ENCODE measurements around the gene AMER2. TPM values are rescaled to one million over a fixed set of nuclear protein-coding genes. Genes with fewer than 3 reads are reported as not detected.

AMER2 gene
- total RNA-seq, 2 experiments from 2014 or later: not detected

GRCh38 chr13:25118378-25118905 lies 53.6 kb downstream of the AMER2 start:
- ATAC-seq (ENCODE audit: low read depth) (no peak), DNase-seq (no peak)
- H3K9me3 Mint-ChIP-seq: peaks cover 2% of the 10 kb centered on the region
- POLR2A ChIA-PET: no interaction called here
- H3K27ac Mint-ChIP-seq: no peak overlapping the region
- no peak overlapping the region for H3K4me3 Mint-ChIP-seq
- peaks cover 28% of the 10 kb centered on the region for H3K27me3 Mint-ChIP-seq
- H3K36me3 Mint-ChIP-seq: peaks cover 2% of the 10 kb centered on the region
- peaks cover 5% of the 10 kb centered on the region for H3K4me1 Mint-ChIP-seq

DNA sequence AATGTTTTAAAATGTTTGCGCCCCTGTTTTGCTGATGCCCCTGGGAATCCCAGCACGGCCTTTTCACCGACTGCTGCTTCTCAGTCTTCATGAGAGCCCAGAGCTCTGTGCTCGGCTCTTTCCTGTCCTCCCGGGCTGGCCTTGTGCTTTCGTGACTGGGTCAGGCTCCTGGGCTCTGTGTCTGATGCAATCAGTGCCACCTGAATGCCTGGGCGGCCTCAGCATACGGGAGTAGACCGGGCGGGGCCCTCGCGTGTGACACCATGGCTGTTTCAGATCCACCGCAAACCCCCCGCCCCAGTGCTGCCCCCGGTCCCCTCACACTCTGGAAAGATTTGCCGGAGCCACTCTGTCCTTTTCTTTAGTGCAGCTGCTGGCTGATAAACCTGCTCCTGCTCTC lies 54.8 kb downstream of the AMER2 start:
- Mint-ChIP-seq H3K27ac (no peak overlapping the region), H3K36me3 (peaks cover 2% of the 10 kb centered on the region), H3K9me3 (peaks cover 2% of the 10 kb centered on the region), H3K4me1 (peaks cover 5% of the 10 kb centered on the region), H3K4me3 (no peak overlapping the region), H3K27me3 (peaks cover 33% of the 10 kb centered on the region)
- POLR2A ChIA-PET: no interaction called here
- ATAC-seq (ENCODE audit: low read depth) (no peak), DNase-seq (no peak)

- Mint-ChIP-seq H3K36me3 (peaks cover 2% of the 10 kb centered on the region), H3K4me3 (no peak overlapping the region), H3K4me1 (peaks cover 5% of the 10 kb centered on the region), H3K9me3 (no peaks in the 10 kb centered on the region), H3K27me3 (peaks cover 35% of the 10 kb centered on the region), H3K27ac (no peak overlapping the region)
- POLR2A ChIA-PET: no interaction called here
- no peak for DNase-seq
- no peak for ATAC-seq (ENCODE audit: low read depth)
Observed at GRCh38 chr13:25116044-25116443, 56.0 kb downstream of the AMER2 start.

DNA sequence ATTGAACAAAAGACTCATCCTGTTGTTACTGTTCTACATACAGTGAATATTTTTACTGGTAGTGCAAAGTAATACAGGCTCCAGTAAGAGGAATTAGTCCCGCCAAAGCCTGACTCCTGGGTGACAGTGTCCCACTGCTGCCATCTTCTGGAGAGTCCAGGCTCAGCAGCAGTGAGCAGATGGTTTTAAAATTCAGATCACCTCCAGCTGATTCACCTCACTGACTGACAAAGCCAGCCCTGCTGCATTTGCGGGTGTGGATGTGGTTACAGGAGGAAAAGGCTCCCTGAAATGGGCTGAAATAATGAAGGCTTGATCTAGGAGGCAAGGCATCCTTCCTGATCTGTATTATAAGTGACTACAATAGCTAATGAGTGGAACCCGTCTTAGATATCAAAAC lies 57.9 kb downstream of the AMER2 start:
- Mint-ChIP-seq H3K4me3 (no peak overlapping the region), H3K27me3 (peaks cover 33% of the 10 kb centered on the region), H3K27ac (no peak overlapping the region), H3K4me1 (peaks cover 5% of the 10 kb centered on the region), H3K9me3 (no peaks in the 10 kb centered on the region), H3K36me3 (no peaks in the 10 kb centered on the region)
- POLR2A ChIA-PET: no interaction called here
- peak; percentile 68 for DNase-seq
- peak; percentile 70 for ATAC-seq (ENCODE audit: low read depth)

DNA sequence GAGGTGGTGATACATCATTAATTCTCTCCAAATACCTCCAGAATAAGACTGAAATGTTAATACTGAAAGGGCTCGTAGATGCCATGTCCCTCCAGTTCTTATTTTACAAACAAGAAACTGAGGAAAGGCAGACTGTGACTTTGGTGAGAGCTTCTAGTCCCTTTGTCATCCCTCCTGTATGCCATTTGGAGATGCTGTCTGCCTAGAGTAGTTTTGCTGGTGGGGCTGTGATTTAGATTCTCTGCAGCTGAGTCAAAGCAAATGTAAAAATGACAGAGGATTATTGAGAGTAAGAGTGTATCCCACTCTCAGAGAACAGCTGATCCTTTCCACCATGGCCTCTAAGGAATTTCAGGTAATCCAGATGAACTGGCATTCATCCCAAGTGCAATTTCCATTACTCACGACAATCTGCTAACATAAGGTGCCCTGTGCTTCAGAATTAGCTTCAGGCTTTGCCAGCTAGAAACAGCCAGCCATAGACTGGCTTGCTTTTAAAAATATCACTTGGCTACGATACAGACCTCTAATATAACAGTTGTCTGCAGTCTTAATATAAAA lies 59.3 kb downstream of the AMER2 start:
- H3K4me1 Mint-ChIP-seq: peaks cover 5% of the 10 kb centered on the region

More for the DNA sequence above, 59.3 kb downstream of the AMER2 start:
- no peaks in the 10 kb centered on the region for H3K36me3 Mint-ChIP-seq
- H3K4me3 Mint-ChIP-seq: no peak overlapping the region
- no peak for DNase-seq
- no peak overlapping the region for H3K27ac Mint-ChIP-seq
- no peaks in the 10 kb centered on the region for H3K9me3 Mint-ChIP-seq
- no peak for ATAC-seq (ENCODE audit: low read depth)
- POLR2A ChIA-PET: no interaction called here
- peaks cover 31% of the 10 kb centered on the region for H3K27me3 Mint-ChIP-seq

Other genes with a start within 250 kb of the AMER2 start
- gene PABPC3, start 76.2 kb downstream of the AMER2 start, total RNA-seq: under 1 TPM; 0.42 to 0.65 TPM
- gene MTMR6, start 115.2 kb upstream of the AMER2 start, total RNA-seq: 10 to 100 TPM; 17.5 to 20.1 TPM
- gene NUP58, start 129.3 kb upstream of the AMER2 start, total RNA-seq: 10 to 100 TPM; 70.1 to 83.0 TPM
- gene ATP8A2, start 199.7 kb upstream of the AMER2 start, total RNA-seq: 1 to 10 TPM; 1.4 to 1.7 TPM